ENCODE measurements around the gene SLC9A7. TPM values are rescaled to one million over a fixed set of nuclear protein-coding genes. Genes with fewer than 3 reads are reported as not detected.

SLC9A7 gene
- polyA plus RNA-seq, 4 donors, result 3.9 to 4.9 (median 4.8) TPM

Other genes with a start within 250 kb of the SLC9A7 start
- gene ZNF674, start 213.7 kb downstream of the SLC9A7 start, polyA plus RNA-seq (ENCODE audit: insufficient read length in 4 of 4), result 1 to 10 TPM; 5.4 to 8.0 (median 6.3) TPM
- gene CHST7, start 185.4 kb downstream of the SLC9A7 start, polyA plus RNA-seq (ENCODE audit: insufficient read length in 4 of 4), result 1 to 10 TPM; 1.7 to 3.0 (median 2.0) TPM
- 10 to 100 TPM; 15.4 to 18.7 (median 17.9) TPM for gene RP2, start 77.9 kb upstream of the SLC9A7 start, polyA plus RNA-seq (ENCODE audit: insufficient read length in 4 of 4)
- gene JADE3, start 153.3 kb upstream of the SLC9A7 start, polyA plus RNA-seq (ENCODE audit: insufficient read length in 4 of 4), result 10 to 100 TPM; 22.9 to 28.6 (median 27.1) TPM